Skeletal muscle tissue (tissue), 4 donors: ENCODE results near the gene CKMT2. TPM values are rescaled to one million over a fixed set of nuclear protein-coding genes. Genes with fewer than 3 reads are reported as not detected.

Experiments
- H3K27ac ChIP-seq: one replicate; pipeline ENCODE4 v1.7.0; 2013; ENCODE audit warnings: mild to moderate bottlenecking, low read depth, low read length, inconsistent platforms
- H3K27me3 ChIP-seq, 3 donors: one replicate each; pipeline ENCODE4 v1.7.0; 2013; ENCODE audit warnings: low read length in 3 of 3; ENCODE audit not compliant: control insufficient read depth in 3 of 3, insufficient read depth in 3 of 3
- H3K36me3 ChIP-seq, 3 donors: one replicate each; pipeline ENCODE4 v1.7.0; 2013; ENCODE audit warnings: low read length in 3 of 3; ENCODE audit not compliant: control insufficient read depth in 3 of 3, insufficient read depth in 3 of 3
- H3K4me1 ChIP-seq, 3 donors: one replicate each; pipeline ENCODE4 v1.7.0; 2013; ENCODE audit warnings: low read length in 3 of 3, mild to moderate bottlenecking in 3 of 3; ENCODE audit not compliant: control insufficient read depth in 3 of 3, insufficient read depth in 3 of 3
- H3K4me3 ChIP-seq, 3 donors: one replicate each; pipeline ENCODE4 v1.7.0; 2013; ENCODE audit warnings: low read length in 3 of 3
- H3K9ac ChIP-seq, 3 donors: one replicate each; pipeline ENCODE4 v1.7.0; 2013; ENCODE audit warnings: low read length in 3 of 3, mild to moderate bottlenecking in 3 of 3, moderate library complexity in 2 of 3, low read depth in 1 of 3
- H3K9me3 ChIP-seq, 3 donors: one replicate each; pipeline ENCODE4 v1.7.0; 2013; ENCODE audit warnings: low read length in 3 of 3; ENCODE audit not compliant: control insufficient read depth in 3 of 3
- total RNA-seq: library from RNA; depleted of rRNA; stranded (reverse); fragments of >200 nt; gene quantifications from one replicate; pipeline ENCODE4 v1.2.3, GENCODE V29; 2014
- donor health status: Osteomylitis.

CKMT2 gene
- total RNA-seq, 1 donor from 2014 or later = 92.9 TPM

DNA sequence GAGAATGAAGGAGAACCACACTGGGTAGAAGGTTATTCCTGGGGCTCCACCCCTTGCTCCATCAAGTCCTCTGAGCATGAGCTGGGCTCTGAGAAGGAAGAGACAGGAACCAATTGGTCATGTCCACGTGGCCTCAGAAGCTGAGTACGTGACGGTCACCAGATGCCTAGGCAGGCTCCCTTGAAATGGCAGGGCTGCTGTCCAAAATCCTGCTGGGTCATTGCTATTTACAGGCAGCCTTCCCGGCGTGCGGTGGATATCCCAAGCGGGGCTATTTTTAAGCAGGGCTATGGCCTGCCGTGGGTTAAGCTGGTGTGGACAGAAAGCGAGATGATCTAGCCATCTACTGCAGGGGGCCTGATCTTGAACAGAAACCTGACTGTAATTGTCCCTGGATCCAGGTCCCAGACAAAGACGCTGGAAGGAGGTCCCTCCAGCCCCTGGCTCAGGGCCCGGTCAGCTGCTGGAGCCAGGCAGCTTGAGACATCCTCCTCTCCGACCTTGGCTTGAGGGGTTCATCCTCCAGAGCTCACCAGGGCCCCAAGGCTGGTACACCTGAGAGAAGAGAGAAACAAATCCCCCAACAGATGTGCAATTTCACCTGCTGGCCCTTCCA is 550 bp upstream of the CKMT2 start:
- peak overlapping the region; percentile 85 to 98 (median 95) for H3K9ac ChIP-seq
- H3K4me1 ChIP-seq = peaks cover 45 to 53% (median 48%) of the 10 kb centered on the region in 3 donors
- peak overlapping the region; percentile 82 to 89 (median 88) for H3K4me3 ChIP-seq
- peak overlapping the region; percentile 99 for H3K27ac ChIP-seq
- H3K9me3 ChIP-seq = no peaks in the 10 kb centered on the region
- H3K27me3 ChIP-seq = no peaks in the 10 kb centered on the region
- H3K36me3 ChIP-seq = peaks cover 0 to 14% (median 0%) of the 10 kb centered on the region in 3 donors

- Histone ChIP-seq H3K4me1 (peaks cover 53 to 65% (median 59%) of the 10 kb centered on the region in 3 donors), H3K27me3 (no peaks in the 10 kb centered on the region), H3K27ac (peak overlapping the region; percentile 99), H3K36me3 (peaks cover 0 to 15% (median 0%) of the 10 kb centered on the region in 3 donors), H3K9me3 (no peaks in the 10 kb centered on the region), H3K4me3 (peak overlapping the region; percentile 82 to 89 (median 88)), H3K9ac (peak overlapping the region; percentile 85 to 98 (median 95))
Observed at GRCh38 chr5:81234299-81234698, 1.2 kb downstream of the CKMT2 start.

GRCh38 chr5:81234801-81235200 is 1.7 kb downstream of the CKMT2 start:
- peak overlapping the region; percentile 85 to 98 (median 95) for H3K9ac ChIP-seq
- H3K36me3 ChIP-seq = peaks cover 0 to 18% (median 0%) of the 10 kb centered on the region in 3 donors
- H3K4me3 ChIP-seq = peak overlapping the region; percentile 82 to 89 (median 88)
- peak overlapping the region; percentile 99 for H3K27ac ChIP-seq
- H3K9me3 ChIP-seq = no peaks in the 10 kb centered on the region
- H3K27me3 ChIP-seq = no peaks in the 10 kb centered on the region
- peaks cover 58 to 70% (median 64%) of the 10 kb centered on the region in 3 donors for H3K4me1 ChIP-seq

GRCh38 chr5:81235287-81236072 is 2.4 kb downstream of the CKMT2 start:
- peak overlapping the region; percentile 85 to 98 (median 95) for H3K9ac ChIP-seq
- peak overlapping the region; percentile 82 to 89 (median 88) for H3K4me3 ChIP-seq
- peak overlapping the region; percentile 99 for H3K27ac ChIP-seq
- no peaks in the 10 kb centered on the region for H3K27me3 ChIP-seq
- H3K9me3 ChIP-seq = no peaks in the 10 kb centered on the region
- peaks cover 63 to 77% (median 71%) of the 10 kb centered on the region in 3 donors for H3K4me1 ChIP-seq
- H3K36me3 ChIP-seq = peaks cover 0 to 25% (median 0%) of the 10 kb centered on the region in 3 donors

- Histone ChIP-seq H3K9ac (peak overlapping the region in 1 of 3 donors; percentile 63), H3K36me3 (peaks cover 0 to 25% (median 4%) of the 10 kb centered on the region in 3 donors), H3K4me3 (peak overlapping the region in 1 of 3 donors; percentile 64), H3K27me3 (no peaks in the 10 kb centered on the region), H3K9me3 (no peaks in the 10 kb centered on the region), H3K27ac (peak overlapping the region; percentile 54), H3K4me1 (peaks cover 76 to 85% (median 83%) of the 10 kb centered on the region in 3 donors)
Observed at GRCh38 chr5:81238460-81238859, 5.3 kb downstream of the CKMT2 start.

DNA sequence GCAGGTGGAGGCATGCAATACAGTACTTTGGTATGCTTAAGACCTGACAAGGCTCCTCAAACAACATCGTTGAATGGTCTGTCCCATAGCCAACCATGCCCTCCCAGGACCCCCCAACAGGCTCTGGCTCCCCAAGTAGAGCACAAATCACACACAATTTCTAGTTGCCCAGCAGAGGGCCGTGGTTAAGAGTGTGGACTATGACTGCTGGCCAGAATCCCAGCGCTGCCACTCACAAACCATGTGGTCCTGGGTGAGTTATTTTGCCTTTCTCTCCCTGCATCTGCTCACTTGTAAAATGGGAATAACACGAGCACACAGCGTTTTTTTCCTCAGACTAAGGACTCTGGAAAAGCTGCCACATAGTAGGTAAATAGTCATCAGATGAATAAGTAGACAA is 6.5 kb downstream of the CKMT2 start:
- H3K27ac ChIP-seq = peak overlapping the region; percentile 22
- H3K36me3 ChIP-seq = peaks cover 2 to 25% (median 4%) of the 10 kb centered on the region in 3 donors
- H3K4me3 ChIP-seq = peak overlapping the region; percentile 10 to 64 (median 17)
- H3K27me3 ChIP-seq = no peaks in the 10 kb centered on the region
- H3K9ac ChIP-seq = peak overlapping the region in 2 of 3 donors; percentile 8 to 58
- no peaks in the 10 kb centered on the region for H3K9me3 ChIP-seq
- peaks cover 76 to 88% (median 87%) of the 10 kb centered on the region in 3 donors for H3K4me1 ChIP-seq

DNA sequence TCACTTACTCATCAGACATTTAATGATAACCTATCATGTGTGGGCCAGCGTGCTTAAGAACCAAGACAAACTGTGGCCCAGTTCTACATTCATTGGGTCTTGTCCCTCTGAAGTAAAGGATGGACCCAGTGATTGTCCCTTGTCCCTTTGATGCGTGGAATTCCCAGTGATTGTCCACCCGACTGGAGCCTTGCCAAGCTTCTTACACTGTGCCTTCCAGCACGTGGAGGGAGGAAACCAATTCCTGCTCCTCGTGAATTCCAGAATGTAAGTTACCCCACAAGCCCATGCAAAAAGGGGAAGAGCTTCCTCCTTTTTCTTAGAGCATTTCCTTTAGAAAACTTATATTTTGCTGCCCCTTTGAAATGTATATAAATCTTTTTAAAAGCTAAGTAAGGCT is 7.9 kb downstream of the CKMT2 start:
- Histone ChIP-seq H3K4me3 (peak overlapping the region in 1 of 3 donors; percentile 9), H3K36me3 (peaks cover 4 to 22% (median 6%) of the 10 kb centered on the region in 3 donors), H3K27ac (no peak overlapping the region), H3K4me1 (peaks cover 73 to 88% (median 87%) of the 10 kb centered on the region in 3 donors), H3K27me3 (no peaks in the 10 kb centered on the region), H3K9ac (peak overlapping the region in 1 of 3 donors; percentile 52), H3K9me3 (no peaks in the 10 kb centered on the region)

GRCh38 chr5:81241961-81242648 is 9.0 kb downstream of the CKMT2 start:
- H3K4me3 ChIP-seq = peak overlapping the region in 1 of 3 donors; percentile 37
- H3K27me3 ChIP-seq = no peaks in the 10 kb centered on the region
- H3K9ac ChIP-seq = peak overlapping the region in 2 of 3 donors; percentile 2 to 10
- no peaks in the 10 kb centered on the region for H3K9me3 ChIP-seq
- peaks cover 4 to 21% (median 6%) of the 10 kb centered on the region in 3 donors for H3K36me3 ChIP-seq
- H3K27ac ChIP-seq = peak overlapping the region; percentile 37
- H3K4me1 ChIP-seq = peaks cover 74 to 88% (median 88%) of the 10 kb centered on the region in 3 donors

GRCh38 chr5:81242906-81243436 is 9.8 kb downstream of the CKMT2 start:
- Histone ChIP-seq H3K9ac (peak overlapping the region in 1 of 3 donors; percentile 22), H3K27me3 (no peaks in the 10 kb centered on the region), H3K4me3 (no peak overlapping the region), H3K27ac (peak overlapping the region; percentile 37), H3K4me1 (peaks cover 75 to 94% (median 93%) of the 10 kb centered on the region in 3 donors), H3K36me3 (peaks cover 4 to 21% (median 6%) of the 10 kb centered on the region in 3 donors), H3K9me3 (no peaks in the 10 kb centered on the region)
